H9 (cell line): Measurements from ENCODE around the gene CLK4. TPM values are rescaled to one million over a fixed set of nuclear protein-coding genes. Genes with fewer than 3 reads are reported as not detected.
A peak's percentile ranks its signal among the peaks of the same experiment; 100 is the strongest.

Experiments
- DNase-seq: peaks from one replicate; pipeline ENCODE4 v3.0.0-alpha.2; 2017
- H2AFZ ChIP-seq: one replicate; pipeline ENCODE4 v1.6.1; 2013; ENCODE audit warnings: mild to moderate bottlenecking, low read length, control low read depth, moderate library complexity
- H2AK5ac ChIP-seq: 2 replicates; pipeline ENCODE4 v1.6.1; 2013; ENCODE audit warnings: low read length, control low read depth, mixed read lengths; ENCODE audit not compliant: insufficient read length
- H2BK120ac ChIP-seq: one replicate; pipeline ENCODE4 v1.6.1; 2013; ENCODE audit warnings: low read depth, mild to moderate bottlenecking, low read length, control low read depth, inconsistent platforms; ENCODE audit not compliant: poor library complexity, severe bottlenecking
- H2BK12ac ChIP-seq: 2 replicates; pipeline ENCODE4 v1.6.1; 2013; ENCODE audit warnings: low read length, control low read depth, mixed read lengths, low read depth; ENCODE audit not compliant: insufficient read length
- H2BK15ac ChIP-seq: 2 replicates; pipeline ENCODE4 v1.6.1; 2013; ENCODE audit warnings: low read depth, low read length, control low read depth
- H2BK20ac ChIP-seq: one replicate; pipeline ENCODE4 v1.6.1; 2013; ENCODE audit warnings: low read depth, mild to moderate bottlenecking, low read length, control low read depth, inconsistent platforms; ENCODE audit not compliant: poor library complexity, severe bottlenecking
- H2BK5ac ChIP-seq: 2 replicates; pipeline ENCODE4 v1.6.1; 2013; ENCODE audit warnings: low read length, control low read depth, mixed read lengths; ENCODE audit not compliant: insufficient read length
- H3K14ac ChIP-seq: 2 replicates; pipeline ENCODE4 v1.6.1; 2013; ENCODE audit warnings: low read length, control low read depth; ENCODE audit not compliant: insufficient read depth
- H3K18ac ChIP-seq: 2 replicates; pipeline ENCODE4 v1.6.1; 2013; ENCODE audit warnings: low read depth, mild to moderate bottlenecking, mixed read lengths, low read length, control low read depth; ENCODE audit not compliant: insufficient read length
- H3K23ac ChIP-seq: 2 replicates; pipeline ENCODE4 v1.6.1; 2013; ENCODE audit warnings: low read length, control low read depth, mixed read lengths, low read depth; ENCODE audit not compliant: insufficient read length
- H3K23me2 ChIP-seq: 2 replicates; pipeline ENCODE4 v1.6.1; 2013; ENCODE audit warnings: low read depth, mild to moderate bottlenecking, mixed read lengths, low read length, control low read depth; ENCODE audit not compliant: insufficient read length, poor library complexity, severe bottlenecking
- H3K27ac ChIP-seq: 2 replicates; pipeline ENCODE4 v1.5.1; 2013; ENCODE audit warnings: low read length, control low read depth, mixed read lengths, low read depth; ENCODE audit not compliant: insufficient read length
- H3K27me3 ChIP-seq: 2 replicates; pipeline ENCODE4 v1.6.1; 2013; ENCODE audit warnings: low read length, control low read depth, inconsistent platforms; ENCODE audit not compliant: insufficient read depth
- H3K4ac ChIP-seq: 2 replicates; pipeline ENCODE4 v1.6.1; 2013; ENCODE audit warnings: low read depth, mild to moderate bottlenecking, control low read depth, inconsistent platforms, low read length, moderate library complexity
- H3K4me1 ChIP-seq: 2 replicates; pipeline ENCODE4 v1.6.1; 2013; ENCODE audit warnings: low read length, control low read depth, inconsistent platforms; ENCODE audit not compliant: insufficient read depth
- H3K4me2 ChIP-seq: 2 replicates; pipeline ENCODE4 v1.6.1; 2013; ENCODE audit warnings: low read length, control low read depth, mixed read lengths; ENCODE audit not compliant: insufficient read length, insufficient read depth
- H3K56ac ChIP-seq: 2 replicates; pipeline ENCODE4 v1.6.1; 2013; ENCODE audit warnings: low read depth, mild to moderate bottlenecking, mixed read lengths, low read length, control low read depth; ENCODE audit not compliant: insufficient read length
- H3K79me1 ChIP-seq: 2 replicates; pipeline ENCODE4 v1.6.1; 2013; ENCODE audit warnings: low read depth, mild to moderate bottlenecking, moderate library complexity, low read length, control low read depth, inconsistent platforms; ENCODE audit not compliant: insufficient read depth, poor library complexity, severe bottlenecking
- H3K79me2 ChIP-seq: 2 replicates; pipeline ENCODE4 v1.6.1; 2013; ENCODE audit warnings: low read length, control low read depth, inconsistent platforms; ENCODE audit not compliant: insufficient read depth
- H3K9ac ChIP-seq: 2 replicates; pipeline ENCODE4 v1.6.1; 2013; ENCODE audit warnings: low read length, control low read depth, mixed read lengths; ENCODE audit not compliant: insufficient read length; ENCODE audit errors: extremely low read depth
- H3K9me3 ChIP-seq: one replicate; pipeline ENCODE4 v1.6.1; 2013; ENCODE audit warnings: low read depth, low read length, inconsistent platforms; ENCODE audit not compliant: control insufficient read depth
- H3T11ph ChIP-seq: one replicate; pipeline ENCODE4 v1.6.1; 2013; ENCODE audit warnings: mild to moderate bottlenecking, low read length, control low read depth, inconsistent platforms
- H4K20me1 ChIP-seq: one replicate; pipeline ENCODE4 v1.6.1; 2013; ENCODE audit not compliant: control insufficient read depth, insufficient read length, insufficient read depth
- H4K5ac ChIP-seq: 2 replicates; pipeline ENCODE4 v1.6.1; 2013; ENCODE audit warnings: low read depth, mild to moderate bottlenecking, mixed read lengths, low read length, control low read depth; ENCODE audit not compliant: insufficient read length
- H4K8ac ChIP-seq: replicated peaks from 2 replicates; pipeline ENCODE4 v1.6.1; 2013; ENCODE audit warnings: low read length, control low read depth, mixed read lengths, low read depth; ENCODE audit not compliant: insufficient read length
- H4K91ac ChIP-seq: 2 replicates; pipeline ENCODE4 v1.6.1; 2013; ENCODE audit warnings: low read depth, mild to moderate bottlenecking, moderate library complexity, mixed read lengths, low read length, control low read depth; ENCODE audit not compliant: insufficient read length
- H3K27ac Mint-ChIP-seq, 3 experiments: 2 replicates in 2 of 3; 3 replicates in 1 of 3; pipeline ENCODE4 v1.8.0; 2020 to 2021; ENCODE audit warnings: mixed read lengths in 3 of 3, mild to moderate bottlenecking in 1 of 3, moderate library complexity in 1 of 3
- H3K27me3 Mint-ChIP-seq: 2 replicates; pipeline ENCODE4 v1.8.0; 2021; ENCODE audit warnings: low read depth, mild to moderate bottlenecking, moderate library complexity, mixed read lengths
- H3K36me3 Mint-ChIP-seq, 3 experiments: 2 replicates in 2 of 3; 3 replicates in 1 of 3; pipeline ENCODE4 v1.8.0; 2020 to 2021; ENCODE audit warnings: low read depth in 3 of 3, mixed read lengths in 3 of 3; ENCODE audit not compliant: insufficient read depth in 1 of 3
- H3K4me1 Mint-ChIP-seq, 2 experiments: 2 replicates each; pipeline ENCODE4 v1.8.0; 2020; ENCODE audit warnings: mixed read lengths in 2 of 2
- H3K4me3 Mint-ChIP-seq, 2 experiments: 2 replicates in 1 of 2; 3 replicates in 1 of 2; pipeline ENCODE4 v1.8.0; 2020 to 2021; ENCODE audit warnings: mild to moderate bottlenecking in 2 of 2, mixed read lengths in 2 of 2, moderate library complexity in 1 of 2
- H3K9me3 Mint-ChIP-seq, 2 experiments: 2 replicates in 1 of 2; 3 replicates in 1 of 2; pipeline ENCODE4 v1.8.0; 2020; ENCODE audit warnings: mild to moderate bottlenecking in 2 of 2, mixed read lengths in 2 of 2, moderate library complexity in 1 of 2
- CTCF ChIP-seq: fragments of 200-600 bp; sonication (generic); conservative IDR thresholded peaks from 3 replicates; pipeline ENCODE4 v1.8.0; 2021; ENCODE audit warnings: antibody characterized with exemption, mild to moderate bottlenecking
- WGBS: extraction: QIAGEN DNeasy Blood & Tissue Kit; methylation state at CpG from one replicate; pipeline ENCODE4 v1.1.7; 2013; ENCODE audit warnings: missing lambda C conversion rate, low lambda C conversion rate, mixed read lengths; ENCODE audit not compliant: insufficient read length; ENCODE audit errors: extremely low coverage; 5-methylcytosine and 5-hydroxymethylcytosine counted together
- total RNA-seq: library from RNA; stranded (reverse); gene quantifications from 2 replicates; pipeline ENCODE4 v1.2.1, GENCODE V29; 2021

The CLK4 gene
- total RNA-seq, 1 experiment from 2014 or later: 12.5 TPM

- no peak overlapping the region for H3K18ac ChIP-seq
- H3K27ac ChIP-seq: no peak overlapping the region
- Mint-ChIP-seq H3K27ac (no peak overlapping the region; a peak in 1 of 7 replicates), H3K36me3 (no peaks in the 10 kb centered on the region), H3K4me1 (peaks cover 0 to 6% of the 10 kb centered on the region in 2 experiments; a peak in 1 of 4 replicates), H3K27me3 (peaks cover 12% of the 10 kb centered on the region), H3K4me3 (no peak overlapping the region), H3K9me3 (peaks cover 0 to 56% of the 10 kb centered on the region in 2 experiments; a peak in 2 of 5 replicates)
- DNase-seq: no peak
- H3T11ph ChIP-seq: no peak overlapping the region
- no peaks in the 10 kb centered on the region for H3K79me2 ChIP-seq
- no peak overlapping the region for H4K8ac ChIP-seq
- H3K56ac ChIP-seq: no peak overlapping the region
- H3K14ac ChIP-seq: 0 out of 2 replicates have a peak overlapping the region, but pooled peaks have one; percentile 7
- H3K4me2 ChIP-seq: no peak overlapping the region
- no peak overlapping the region for H2BK5ac ChIP-seq
- no peak overlapping the region for H2BK15ac ChIP-seq
- H3K9ac ChIP-seq: no peak overlapping the region
- TF ChIP-seq CTCF: no peak
- H2AK5ac ChIP-seq: no peak overlapping the region
- no peak overlapping the region for H3K4ac ChIP-seq
- no CpG with 5 or more reads among the region's 4 CpGs for WGBS
- no peak overlapping the region for H4K5ac ChIP-seq
- H2BK20ac ChIP-seq: no peak overlapping the region
- H3K9me3 ChIP-seq: no peaks in the 10 kb centered on the region
- H3K23ac ChIP-seq: no peak overlapping the region
- H3K27me3 ChIP-seq: no peaks in the 10 kb centered on the region
- no peaks in the 10 kb centered on the region for H3K4me1 ChIP-seq
- H4K91ac ChIP-seq: no peak overlapping the region
- no peak overlapping the region for H2BK12ac ChIP-seq
- no peaks in the 10 kb centered on the region for H4K20me1 ChIP-seq
- no peak overlapping the region for H2BK120ac ChIP-seq
- no peaks in the 10 kb centered on the region for H3K79me1 ChIP-seq
- no peak overlapping the region for H2AFZ ChIP-seq
- H3K23me2 ChIP-seq: no peaks in the 10 kb centered on the region
Observed at GRCh38 chr5:178672630-178673029, 45.8 kb upstream of the CLK4 start.
